Large intestine (tissue), 3 donors: Measurements from ENCODE around the gene DOP1A. TPM values are rescaled to one million over a fixed set of nuclear protein-coding genes. Genes with fewer than 3 reads are reported as not detected.

Experiments
- DNase-seq, 2 donors: peaks; one replicate each; pipeline versions ENCODE4 v3.0.0 to v3.0.0-alpha.2; 2013
- H3K27ac ChIP-seq: one replicate; pipeline ENCODE4 v1.5.1; 2013; ENCODE audit warnings: low read length
- H3K27me3 ChIP-seq: 2 replicates; pipeline ENCODE4 v1.6.1; 2013; ENCODE audit warnings: low read length; ENCODE audit not compliant: control insufficient read depth, insufficient read depth
- H3K36me3 ChIP-seq: 2 replicates; pipeline ENCODE4 v1.6.1; 2013; ENCODE audit warnings: low read length; ENCODE audit not compliant: control insufficient read depth, insufficient read depth
- H3K4me1 ChIP-seq: one replicate; pipeline ENCODE4 v1.6.1; 2013; ENCODE audit warnings: low read length; ENCODE audit not compliant: control insufficient read depth, insufficient read depth
- H3K4me3 ChIP-seq: one replicate; pipeline ENCODE4 v1.5.1; 2013; ENCODE audit warnings: low read length
- H3K9me3 ChIP-seq: one replicate; pipeline ENCODE4 v1.6.1; 2013; ENCODE audit warnings: mild to moderate bottlenecking, low read depth, low read length, moderate library complexity; ENCODE audit not compliant: control insufficient read depth
- WGBS: methylation state at CpG from one replicate; pipeline ENCODE4 v1.1.5; 2013; ENCODE audit warnings: low lambda C conversion rate; ENCODE audit not compliant: insufficient coverage; 5-methylcytosine and 5-hydroxymethylcytosine counted together
- polyA plus RNA-seq: library from polyadenylated mRNA; unstranded; fragments of 120-200 nt; gene quantifications from one replicate; pipeline ENCODE4 v1.2.1, GENCODE V29; 2013

Gene DOP1A
- polyA plus RNA-seq, 1 donor = 31.3 TPM

GRCh38 chr6:83113258-83113657 lies 45.8 kb downstream of the DOP1A start:
- DNase-seq = no peak
- no peak overlapping the region for H3K27ac ChIP-seq
- no peaks in the 10 kb centered on the region for H3K4me1 ChIP-seq
- no peaks in the 10 kb centered on the region for H3K9me3 ChIP-seq
- no peaks in the 10 kb centered on the region for H3K27me3 ChIP-seq
- peaks cover 15% of the 10 kb centered on the region for H3K36me3 ChIP-seq
- H3K4me3 ChIP-seq = no peak overlapping the region
- 20% methylated on average over 1 of the region's 4 CpGs for WGBS

- Histone ChIP-seq H3K9me3 (no peaks in the 10 kb centered on the region), H3K36me3 (peaks cover 14% of the 10 kb centered on the region), H3K4me1 (no peaks in the 10 kb centered on the region), H3K27ac (no peak overlapping the region), H3K27me3 (no peaks in the 10 kb centered on the region), H3K4me3 (no peak overlapping the region)
- no CpG with 5 or more reads among the region's 1 CpG for WGBS
- no peak for DNase-seq
These were observed 46.7 kb downstream of the DOP1A start for GRCh38 chr6:83114164-83114563.

- no peak overlapping the region for H3K27ac ChIP-seq
- H3K36me3 ChIP-seq = peaks cover 6% of the 10 kb centered on the region
- no peak for DNase-seq
- H3K27me3 ChIP-seq = no peaks in the 10 kb centered on the region
- no peak overlapping the region for H3K4me3 ChIP-seq
- H3K9me3 ChIP-seq = no peaks in the 10 kb centered on the region
- no CpG with 5 or more reads among the region's 1 CpG for WGBS
- H3K4me1 ChIP-seq = no peaks in the 10 kb centered on the region
These were observed 50.3 kb downstream of the DOP1A start for GRCh38 chr6:83117802-83118201.

GRCh38 chr6:83119742-83120300 lies 52.4 kb downstream of the DOP1A start:
- no peak overlapping the region for H3K4me3 ChIP-seq
- no peaks in the 10 kb centered on the region for H3K9me3 ChIP-seq
- H3K27ac ChIP-seq = no peak overlapping the region
- no peaks in the 10 kb centered on the region for H3K27me3 ChIP-seq
- H3K36me3 ChIP-seq = peaks cover 22% of the 10 kb centered on the region
- 94% methylated on average over 2 of the region's 2 CpGs for WGBS
- H3K4me1 ChIP-seq = no peaks in the 10 kb centered on the region
- no peak for DNase-seq

- Histone ChIP-seq H3K27me3 (no peaks in the 10 kb centered on the region), H3K4me3 (no peak overlapping the region), H3K27ac (no peak overlapping the region), H3K36me3 (peaks cover 51% of the 10 kb centered on the region), H3K4me1 (no peaks in the 10 kb centered on the region), H3K9me3 (no peaks in the 10 kb centered on the region)
- WGBS = 100% methylated on average over 3 of the region's 3 CpGs
- no peak for DNase-seq
These were observed 57.1 kb downstream of the DOP1A start for GRCh38 chr6:83124553-83124952.

GRCh38 chr6:83125425-83125824 lies 58.0 kb downstream of the DOP1A start:
- H3K4me3 ChIP-seq = no peak overlapping the region
- no peak for DNase-seq
- H3K36me3 ChIP-seq = peaks cover 56% of the 10 kb centered on the region
- H3K27me3 ChIP-seq = no peaks in the 10 kb centered on the region
- no peaks in the 10 kb centered on the region for H3K4me1 ChIP-seq
- no peak overlapping the region for H3K27ac ChIP-seq
- H3K9me3 ChIP-seq = no peaks in the 10 kb centered on the region

GRCh38 chr6:83126223-83126622 lies 58.8 kb downstream of the DOP1A start:
- Histone ChIP-seq H3K4me3 (no peak overlapping the region), H3K27ac (no peak overlapping the region), H3K4me1 (no peaks in the 10 kb centered on the region), H3K27me3 (no peaks in the 10 kb centered on the region), H3K36me3 (peaks cover 57% of the 10 kb centered on the region), H3K9me3 (no peaks in the 10 kb centered on the region)
- DNase-seq = no peak
- WGBS = no CpG with 5 or more reads among the region's 2 CpGs

- no peak for DNase-seq
- 100% methylated on average over 1 of the region's 5 CpGs for WGBS
- no peak overlapping the region for H3K4me3 ChIP-seq
- H3K27ac ChIP-seq = no peak overlapping the region
- H3K27me3 ChIP-seq = no peaks in the 10 kb centered on the region
- H3K36me3 ChIP-seq = peaks cover 57% of the 10 kb centered on the region
- no peaks in the 10 kb centered on the region for H3K9me3 ChIP-seq
- H3K4me1 ChIP-seq = no peaks in the 10 kb centered on the region
These were observed 59.3 kb downstream of the DOP1A start for GRCh38 chr6:83126807-83127206.

- no peak overlapping the region for H3K4me3 ChIP-seq
- no peak overlapping the region for H3K27ac ChIP-seq
- H3K9me3 ChIP-seq = no peaks in the 10 kb centered on the region
- no peaks in the 10 kb centered on the region for H3K4me1 ChIP-seq
- WGBS = 100% methylated on average over 2 of the region's 5 CpGs
- H3K27me3 ChIP-seq = no peaks in the 10 kb centered on the region
- no peak for DNase-seq
- H3K36me3 ChIP-seq = peaks cover 60% of the 10 kb centered on the region
These were observed 59.8 kb downstream of the DOP1A start for GRCh38 chr6:83127258-83127657.

- no CpG with 5 or more reads among the region's 2 CpGs for WGBS
- Histone ChIP-seq H3K36me3 (peaks cover 61% of the 10 kb centered on the region), H3K9me3 (no peaks in the 10 kb centered on the region), H3K4me1 (no peaks in the 10 kb centered on the region), H3K27ac (no peak overlapping the region), H3K27me3 (no peaks in the 10 kb centered on the region), H3K4me3 (no peak overlapping the region)
- DNase-seq = no peak
These were observed 60.5 kb downstream of the DOP1A start for GRCh38 chr6:83127976-83128375.

- Histone ChIP-seq H3K27ac (no peak overlapping the region), H3K27me3 (no peaks in the 10 kb centered on the region), H3K4me3 (no peak overlapping the region), H3K9me3 (no peaks in the 10 kb centered on the region), H3K36me3 (peaks cover 46% of the 10 kb centered on the region), H3K4me1 (no peaks in the 10 kb centered on the region)
- DNase-seq = no peak
- 27% methylated on average over 2 of the region's 3 CpGs for whole genome bisulfite sequencing
These were observed 64.7 kb downstream of the DOP1A start for GRCh38 chr6:83132121-83132520.
